ENCODE results near the gene DYNLT1.

DNA sequence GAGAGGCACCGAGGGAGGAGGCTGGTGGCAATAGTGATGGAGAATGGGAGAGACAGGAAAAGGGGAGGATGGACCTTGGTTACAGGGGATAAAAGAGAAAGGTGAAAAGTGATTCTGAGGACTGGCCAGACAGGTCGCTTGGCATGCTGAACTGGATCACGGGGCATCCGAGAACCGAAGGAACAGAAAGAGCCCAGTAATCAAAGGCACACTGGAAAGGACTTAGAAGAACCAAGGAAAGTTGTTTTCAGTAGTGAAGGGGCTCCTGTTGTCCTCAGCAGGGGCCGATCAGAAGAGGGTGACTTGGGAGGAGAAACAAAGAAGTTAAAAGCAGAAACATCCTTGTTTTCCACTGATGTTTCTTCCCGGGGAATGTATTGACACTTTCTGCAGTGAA lies 24.2 kb upstream of the DYNLT1 start:
- TF ChIP-seq ZNF311 (CRISPR knock-in tag; IDR thresholded peaks at IDR 0.05) (no peak), ZFP1 (CRISPR knock-in tag; IDR thresholded peaks at IDR 0.05) (no peak), KLF6 (CRISPR knock-in tag; IDR thresholded peaks at IDR 0.05; ENCODE audit: borderline replicate concordance) (no peak), KAT7 (CRISPR knock-in tag; IDR thresholded peaks at IDR 0.05; ENCODE audit: borderline replicate concordance) (no peak), SMAD1 (IDR thresholded peaks at IDR 0.05; ENCODE audit: low read depth, low read length, partially characterized antibody) (no peak)
- TF ChIP-seq, protein P1, sequence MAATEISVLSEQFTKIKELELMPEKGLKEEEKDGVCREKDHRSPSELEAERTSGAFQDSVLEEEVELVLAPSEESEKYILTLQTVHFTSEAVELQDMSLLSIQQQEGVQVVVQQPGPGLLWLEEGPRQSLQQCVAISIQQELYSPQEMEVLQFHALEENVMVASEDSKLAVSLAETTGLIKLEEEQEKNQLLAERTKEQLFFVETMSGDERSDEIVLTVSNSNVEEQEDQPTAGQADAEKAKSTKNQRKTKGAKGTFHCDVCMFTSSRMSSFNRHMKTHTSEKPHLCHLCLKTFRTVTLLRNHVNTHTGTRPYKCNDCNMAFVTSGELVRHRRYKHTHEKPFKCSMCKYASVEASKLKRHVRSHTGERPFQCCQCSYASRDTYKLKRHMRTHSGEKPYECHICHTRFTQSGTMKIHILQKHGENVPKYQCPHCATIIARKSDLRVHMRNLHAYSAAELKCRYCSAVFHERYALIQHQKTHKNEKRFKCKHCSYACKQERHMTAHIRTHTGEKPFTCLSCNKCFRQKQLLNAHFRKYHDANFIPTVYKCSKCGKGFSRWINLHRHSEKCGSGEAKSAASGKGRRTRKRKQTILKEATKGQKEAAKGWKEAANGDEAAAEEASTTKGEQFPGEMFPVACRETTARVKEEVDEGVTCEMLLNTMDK (IDR thresholded peaks at IDR 0.05; ENCODE audit: borderline replicate concordance, insufficient read depth, low read depth, low read length, poor library complexity, severe bottlenecking), result no peak
